NT2/D1 (cell line): ENCODE measurements around the gene ELP4.

ENCODE experiments used
- DNase-seq: peaks from one replicate; pipeline ENCODE4 v3.0.0-alpha.2; 2011; ENCODE audit warnings: low read depth, low spot score
- H3K27me3 ChIP-seq: 2 replicates; pipeline ENCODE4 v1.6.0; 2011; ENCODE audit warnings: mild to moderate bottlenecking; ENCODE audit not compliant: insufficient read length, insufficient read depth
- H3K36me3 ChIP-seq: 2 replicates; pipeline ENCODE4 v1.6.1; 2011; ENCODE audit warnings: mild to moderate bottlenecking, low read length, mixed read lengths; ENCODE audit not compliant: insufficient read depth, insufficient read length
- H3K4me1 ChIP-seq: 2 replicates; pipeline ENCODE4 v1.5.1; 2011; ENCODE audit not compliant: insufficient read depth, insufficient read length
- H3K4me3 ChIP-seq: 2 replicates; pipeline ENCODE4 v1.5.1; 2011; ENCODE audit warnings: low read depth; ENCODE audit not compliant: insufficient read length
- H3K9ac ChIP-seq: 2 replicates; pipeline ENCODE4 v1.6.0; 2011; ENCODE audit warnings: low read depth; ENCODE audit not compliant: insufficient read length
- H3K9me3 ChIP-seq: 2 replicates; pipeline ENCODE4 v1.5.1; 2011; ENCODE audit warnings: mild to moderate bottlenecking, low read length; ENCODE audit not compliant: insufficient read depth
- SUZ12 ChIP-seq: IDR thresholded peaks from 2 replicates; pipeline ENCODE4 v1.6.1; 2011; ENCODE audit not compliant: insufficient read length, insufficient read depth; ENCODE audit errors: extremely low read depth
- YY1 ChIP-seq: IDR thresholded peaks from 2 replicates; pipeline ENCODE4 v1.6.1; 2011; ENCODE audit not compliant: insufficient read length, insufficient read depth
- ZNF274 ChIP-seq: IDR thresholded peaks from 2 replicates; pipeline ENCODE4 v1.6.1; 2011; ENCODE audit warnings: mild to moderate bottlenecking, low read depth, low read length

The ELP4 gene

GRCh38 chr11:31780078-31780477 is 270.5 kb downstream of the ELP4 start:
- TF ChIP-seq ZNF274, result no peak
- H3K9ac ChIP-seq, result no peak overlapping the region
- H3K4me3 ChIP-seq, result no peak overlapping the region
- peaks cover 8% of the 10 kb centered on the region; the same call in 1 of the 2 replicates for H3K9me3 ChIP-seq
- no peaks in the 10 kb centered on the region for H3K36me3 ChIP-seq
- no peaks in the 10 kb centered on the region for H3K4me1 ChIP-seq
- H3K27me3 ChIP-seq, result no peaks in the 10 kb centered on the region
- DNase-seq, result no peak

DNA sequence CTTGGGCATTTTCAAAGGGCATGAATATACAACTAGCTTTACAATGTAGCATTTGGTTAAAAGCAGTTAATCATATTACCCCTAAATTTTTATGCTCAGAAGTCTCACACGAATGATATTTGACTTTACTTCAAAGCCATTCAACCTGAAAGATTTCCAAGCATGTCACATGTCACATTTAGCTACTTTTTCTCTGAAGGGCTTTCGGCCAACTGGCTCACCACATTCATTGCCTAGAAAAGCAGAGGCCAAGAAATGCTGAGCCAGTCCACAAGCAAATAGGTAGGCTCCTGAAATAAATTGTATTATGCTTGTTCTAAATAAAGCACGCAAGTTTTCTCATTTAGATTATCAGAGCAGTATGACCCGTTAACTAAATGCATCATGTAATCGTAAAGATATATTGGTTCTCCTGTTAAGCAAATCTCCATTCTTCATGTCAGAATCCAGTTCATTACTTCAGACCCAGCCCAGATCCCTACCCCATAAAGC is 271.0 kb downstream of the ELP4 start:
- H3K27me3 ChIP-seq, result no peaks in the 10 kb centered on the region
- peaks cover 8% of the 10 kb centered on the region; the same call in 1 of the 2 replicates for H3K9me3 ChIP-seq
- no peak for TF ChIP-seq ZNF274
- no peak for TF ChIP-seq SUZ12
- no peak for TF ChIP-seq YY1
- no peaks in the 10 kb centered on the region for H3K36me3 ChIP-seq
- H3K4me1 ChIP-seq, result no peaks in the 10 kb centered on the region
- H3K4me3 ChIP-seq, result no peak overlapping the region
- H3K9ac ChIP-seq, result no peak overlapping the region
- DNase-seq, result no peak

DNA sequence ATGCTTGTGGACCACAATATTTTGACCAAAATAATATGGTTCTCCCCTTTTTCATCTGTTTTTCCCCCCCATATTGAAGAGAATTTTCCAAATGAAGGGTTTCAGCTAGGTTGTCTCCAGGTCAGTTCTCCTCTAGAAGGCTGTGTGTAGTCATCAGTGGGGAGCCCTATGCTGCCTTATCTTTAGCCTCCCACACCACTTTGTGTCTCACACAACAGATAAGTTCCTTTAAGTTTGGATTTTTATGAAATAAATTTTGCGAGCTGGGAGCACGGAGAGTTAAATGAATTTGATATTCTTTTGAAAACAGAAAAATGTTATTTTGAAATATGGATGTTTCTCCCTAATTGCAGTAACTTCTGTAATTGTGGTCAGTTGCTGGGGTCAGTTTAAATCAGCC is 272.7 kb downstream of the ELP4 start:
- Histone ChIP-seq H3K27me3 (no peaks in the 10 kb centered on the region), H3K4me1 (no peaks in the 10 kb centered on the region), H3K9ac (no peak overlapping the region), H3K9me3 (peaks cover 6% of the 10 kb centered on the region; the same call in 1 of the 2 replicates), H3K36me3 (no peaks in the 10 kb centered on the region), H3K4me3 (no peak overlapping the region)
- TF ChIP-seq SUZ12, result no peak
- no peak for TF ChIP-seq ZNF274
- TF ChIP-seq YY1, result no peak
- no peak for DNase-seq

- no peak overlapping the region for H3K4me3 ChIP-seq
- no peak for DNase-seq
- TF ChIP-seq SUZ12, result no peak
- no peak for TF ChIP-seq ZNF274
- TF ChIP-seq YY1, result no peak
- H3K9ac ChIP-seq, result no peak overlapping the region
- no peaks in the 10 kb centered on the region for H3K36me3 ChIP-seq
- no peaks in the 10 kb centered on the region for H3K9me3 ChIP-seq
- no peaks in the 10 kb centered on the region for H3K4me1 ChIP-seq
- no peaks in the 10 kb centered on the region for H3K27me3 ChIP-seq
Observed at GRCh38 chr11:31783252-31783651, 273.7 kb downstream of the ELP4 start.

GRCh38 chr11:31784611-31785010 is 275.0 kb downstream of the ELP4 start:
- no peaks in the 10 kb centered on the region for H3K36me3 ChIP-seq
- no peak for DNase-seq
- H3K27me3 ChIP-seq, result no peaks in the 10 kb centered on the region
- no peaks in the 10 kb centered on the region for H3K9me3 ChIP-seq
- H3K9ac ChIP-seq, result no peak overlapping the region
- TF ChIP-seq YY1 (no peak), ZNF274 (no peak), SUZ12 (no peak)
- H3K4me1 ChIP-seq, result no peaks in the 10 kb centered on the region
- H3K4me3 ChIP-seq, result no peak overlapping the region

DNA sequence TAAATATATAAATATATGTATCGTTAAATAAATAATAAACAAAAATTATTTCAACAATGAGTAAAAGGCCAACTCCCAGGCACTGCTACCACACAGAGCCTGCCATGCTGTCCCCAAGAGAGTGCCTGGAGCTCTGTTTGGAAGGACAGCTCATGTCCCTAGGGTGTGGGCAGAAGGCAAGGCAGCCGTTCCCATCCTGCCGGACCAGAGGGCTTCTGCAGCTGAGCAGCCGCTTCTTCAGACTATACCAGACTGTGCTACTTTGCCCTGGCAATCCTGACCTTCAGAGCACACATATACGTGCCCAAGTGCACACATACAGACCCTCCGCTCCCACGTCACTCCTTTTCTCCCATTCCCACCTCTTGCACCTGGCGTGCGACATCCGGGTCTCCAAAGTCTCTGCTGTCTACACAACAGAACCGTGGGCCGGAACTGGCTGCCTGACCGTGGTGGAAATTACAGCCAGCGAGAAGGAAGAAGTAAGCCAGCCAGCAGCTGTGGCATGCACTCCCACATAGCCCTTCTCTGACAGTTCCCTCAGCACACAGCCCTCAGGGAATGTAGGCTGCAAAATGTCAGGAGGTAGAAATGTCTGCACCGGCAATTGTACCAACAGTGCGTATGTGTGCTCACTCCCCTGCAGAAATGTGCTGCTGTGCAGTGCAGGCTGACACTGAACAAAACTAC is 277.6 kb downstream of the ELP4 start:
- Histone ChIP-seq H3K9ac (no peak overlapping the region), H3K9me3 (no peaks in the 10 kb centered on the region), H3K27me3 (no peaks in the 10 kb centered on the region), H3K4me3 (no peak overlapping the region), H3K4me1 (no peaks in the 10 kb centered on the region), H3K36me3 (no peaks in the 10 kb centered on the region)
- TF ChIP-seq YY1, result no peak
- TF ChIP-seq SUZ12, result no peak
- no peak for TF ChIP-seq ZNF274
- no peak for DNase-seq

DNA sequence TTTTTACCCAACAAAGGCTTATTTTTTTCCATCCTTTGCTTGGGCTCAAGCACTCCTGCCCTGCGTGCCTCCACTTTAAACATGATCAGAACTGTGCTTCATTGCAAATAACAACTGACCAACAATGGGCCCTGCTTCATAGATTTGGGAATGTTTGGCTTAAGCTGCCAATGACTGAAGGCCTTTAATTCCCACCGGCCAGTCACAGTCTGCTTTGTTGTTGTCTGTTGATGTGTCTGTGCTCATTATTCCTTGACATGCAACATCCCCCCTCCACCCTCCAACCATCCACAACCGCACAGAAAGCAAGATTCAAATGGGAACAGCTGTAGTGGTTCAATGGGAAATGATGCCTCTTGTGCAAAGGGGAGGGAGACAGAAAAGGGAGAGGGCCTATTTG is 278.5 kb downstream of the ELP4 start:
- Histone ChIP-seq H3K4me3 (no peak overlapping the region), H3K27me3 (no peaks in the 10 kb centered on the region), H3K9ac (no peak overlapping the region), H3K4me1 (no peaks in the 10 kb centered on the region), H3K9me3 (no peaks in the 10 kb centered on the region), H3K36me3 (no peaks in the 10 kb centered on the region)
- no peak for DNase-seq
- TF ChIP-seq YY1 (no peak), SUZ12 (no peak), ZNF274 (no peak)

DNA sequence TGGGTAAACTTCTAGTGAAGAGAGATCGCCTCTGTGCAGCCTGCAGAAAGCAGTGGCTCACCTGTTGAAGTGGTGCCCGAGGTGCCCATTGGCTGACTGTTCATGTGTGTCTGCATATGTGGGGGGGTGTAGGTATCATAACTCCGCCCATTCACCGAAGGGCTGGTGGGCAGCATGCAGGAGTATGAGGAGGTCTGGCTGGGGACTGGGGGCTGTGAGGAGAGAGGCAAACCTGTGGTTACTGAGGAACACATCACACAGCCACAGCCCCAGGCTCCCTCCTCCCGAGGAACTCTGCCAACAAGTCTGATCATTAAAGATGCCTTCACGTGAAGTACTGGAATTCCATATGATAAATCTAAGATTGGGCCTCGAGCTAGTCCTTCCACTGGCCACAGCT is 281.1 kb downstream of the ELP4 start:
- no peak for DNase-seq
- Histone ChIP-seq H3K4me3 (no peak overlapping the region), H3K36me3 (no peaks in the 10 kb centered on the region), H3K27me3 (peaks cover 6% of the 10 kb centered on the region), H3K4me1 (no peaks in the 10 kb centered on the region), H3K9ac (no peak overlapping the region), H3K9me3 (no peaks in the 10 kb centered on the region)
- TF ChIP-seq YY1 (no peak), ZNF274 (no peak), SUZ12 (no peak)
